Esophagus muscularis mucosa (tissue), 4 donors: ENCODE results near the gene SPTA1. TPM values are rescaled to one million over a fixed set of nuclear protein-coding genes. Genes with fewer than 3 reads are reported as not detected.

ENCODE experiments used
- DNase-seq: peaks from one replicate; pipeline ENCODE4 v3.0.0-alpha.2; 2017; ENCODE audit errors: extremely low spot score
- H3K27ac ChIP-seq, 4 donors: fragments of 200-600 bp; sonication (generic); replicated peaks in 1 of 4; 1 replicate in 3 of 4; 2 replicates in 1 of 4; pipeline ENCODE4 v1.5.1; 2016 to 2019; ENCODE audit warnings: mild to moderate bottlenecking in 1 of 4
- H3K27me3 ChIP-seq, 4 donors: fragments of 200-600 bp; sonication (generic); one replicate each; pipeline versions ENCODE4 v1.5.1 to v1.6.0; 2016 to 2019
- H3K36me3 ChIP-seq, 4 donors: fragments of 200-600 bp; sonication (generic); one replicate each; pipeline ENCODE4 v1.5.1; 2016 to 2019
- H3K4me1 ChIP-seq, 4 donors: fragments of 200-600 bp; sonication (generic); one replicate each; pipeline ENCODE4 v1.5.1; 2016 to 2019
- H3K4me3 ChIP-seq, 4 donors: fragments of 200-600 bp; sonication (generic); 1 replicate in 2 of 4; 2 replicates in 2 of 4; pipeline ENCODE4 v1.5.1; 2016 to 2019; ENCODE audit warnings: mild to moderate bottlenecking in 4 of 4, moderate library complexity in 1 of 4
- H3K9me3 ChIP-seq, 4 donors: fragments of 200-600 bp; sonication (generic); 1 replicate in 3 of 4; 2 replicates in 1 of 4; pipeline ENCODE4 v1.5.1; 2016 to 2019
- EP300 ChIP-seq: sonication (generic); formaldehyde crosslinking; IDR thresholded peaks from one replicate; pipeline ENCODE4 v1.6.1; 2017; ENCODE audit warnings: antibody characterized with exemption
- POLR2A ChIP-seq: fragments of 450-650 bp; IDR thresholded peaks from one replicate; pipeline ENCODE4 v1.6.1; 2017; ENCODE audit warnings: antibody characterized with exemption, moderate library complexity, mild to moderate bottlenecking, low read depth
- POLR2AphosphoS5 ChIP-seq, 2 donors: sonication (generic); formaldehyde crosslinking; IDR thresholded peaks; one replicate each; pipeline ENCODE4 v1.6.1; 2017; ENCODE audit warnings: antibody characterized with exemption in 2 of 2
- WGBS: methylation state at CpG from one replicate; pipeline ENCODE4 v1.1.5; 2018; 5-methylcytosine and 5-hydroxymethylcytosine counted together
- intact Hi-C: fragments of 100-400 bp; cut with DNase I; formaldehyde crosslinking; loops from one replicate; pipeline ENCODE4 v1.15.1; 2023
- total RNA-seq, 4 donors: library from RNA; depleted of rRNA; stranded (reverse); fragments of >200 nt; gene quantifications; one replicate each; pipeline versions ENCODE4 v1.1.0 to v1.2.1, GENCODE V29; 2016
- TF ChIP-seq, protein P1 (sequence below), 3 experiments: fragments of 200-600 bp in 2 of 3; fragments of 450-650 bp in 1 of 3; sonication (generic) in 2 of 3; IDR thresholded peaks; one replicate each; pipeline ENCODE4 v1.5.1; 2017 to 2019; ENCODE audit warnings: antibody characterized with exemption in 3 of 3, mild to moderate bottlenecking in 2 of 3, moderate library complexity in 1 of 3

The SPTA1 gene
- total RNA-seq, 4 donors from 2014 or later, result 0.06 to 2.5 (median 0.33) TPM; not detected in 1

DNA sequence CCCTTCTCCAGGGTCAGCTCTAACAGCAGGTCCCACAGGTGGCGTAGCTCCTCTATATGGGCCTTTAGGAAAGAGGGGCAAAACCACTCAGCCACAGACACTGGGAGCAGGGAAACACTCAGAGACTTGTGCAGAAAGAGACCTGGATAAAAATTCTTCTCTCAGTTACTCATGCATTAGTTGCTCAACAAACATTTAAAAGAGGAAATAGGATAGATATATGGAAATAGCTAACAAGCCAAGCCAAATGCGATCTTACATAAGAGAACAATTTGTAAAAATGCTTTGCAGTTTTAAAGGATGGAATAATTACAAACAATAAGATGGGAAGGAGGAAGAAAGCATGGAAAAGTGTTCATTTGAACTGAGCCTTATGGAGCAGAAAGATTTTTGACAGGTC lies 4.9 kb downstream of the SPTA1 start:
- TF ChIP-seq POLR2AphosphoS5 (IDR thresholded peaks at IDR 0.05), result no peak
- TF ChIP-seq POLR2A, result no peak
- TF ChIP-seq, protein P1, sequence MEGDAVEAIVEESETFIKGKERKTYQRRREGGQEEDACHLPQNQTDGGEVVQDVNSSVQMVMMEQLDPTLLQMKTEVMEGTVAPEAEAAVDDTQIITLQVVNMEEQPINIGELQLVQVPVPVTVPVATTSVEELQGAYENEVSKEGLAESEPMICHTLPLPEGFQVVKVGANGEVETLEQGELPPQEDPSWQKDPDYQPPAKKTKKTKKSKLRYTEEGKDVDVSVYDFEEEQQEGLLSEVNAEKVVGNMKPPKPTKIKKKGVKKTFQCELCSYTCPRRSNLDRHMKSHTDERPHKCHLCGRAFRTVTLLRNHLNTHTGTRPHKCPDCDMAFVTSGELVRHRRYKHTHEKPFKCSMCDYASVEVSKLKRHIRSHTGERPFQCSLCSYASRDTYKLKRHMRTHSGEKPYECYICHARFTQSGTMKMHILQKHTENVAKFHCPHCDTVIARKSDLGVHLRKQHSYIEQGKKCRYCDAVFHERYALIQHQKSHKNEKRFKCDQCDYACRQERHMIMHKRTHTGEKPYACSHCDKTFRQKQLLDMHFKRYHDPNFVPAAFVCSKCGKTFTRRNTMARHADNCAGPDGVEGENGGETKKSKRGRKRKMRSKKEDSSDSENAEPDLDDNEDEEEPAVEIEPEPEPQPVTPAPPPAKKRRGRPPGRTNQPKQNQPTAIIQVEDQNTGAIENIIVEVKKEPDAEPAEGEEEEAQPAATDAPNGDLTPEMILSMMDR (IDR thresholded peaks at IDR 0.05), result no peak
- TF ChIP-seq EP300, result no peak
- DNase-seq, result no peak

DNA sequence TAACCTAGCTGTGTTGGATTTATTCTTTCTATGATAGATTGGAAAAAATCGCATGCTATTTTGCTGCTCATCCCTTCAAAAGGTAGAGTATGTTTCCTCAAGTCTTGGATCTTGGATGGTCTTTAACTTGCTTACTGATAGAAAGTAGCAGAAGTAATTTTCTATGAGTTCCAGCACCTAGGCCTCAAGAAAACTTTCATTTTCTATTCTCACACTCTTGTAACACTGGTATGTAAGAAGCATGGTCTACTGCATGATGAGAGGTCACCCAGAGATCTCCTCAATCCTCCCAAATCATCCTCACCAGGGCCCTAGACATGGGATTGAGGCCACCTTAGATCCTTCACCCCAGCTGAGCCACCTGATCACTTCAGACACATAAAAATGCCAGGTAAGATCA lies 7.2 kb downstream of the SPTA1 start:
- intact Hi-C loops, result no loop called here
- DNase-seq, result no peak
- 100% methylated on average over 1 of the region's 1 CpG for WGBS
- H3K27ac ChIP-seq, result no peak overlapping the region
- no peaks in the 10 kb centered on the region for H3K4me1 ChIP-seq
- no peaks in the 10 kb centered on the region for H3K36me3 ChIP-seq
- H3K4me3 ChIP-seq, result no peak overlapping the region
- no peaks in the 10 kb centered on the region for H3K27me3 ChIP-seq
- no peaks in the 10 kb centered on the region for H3K9me3 ChIP-seq
- TF ChIP-seq POLR2A (no peak), POLR2AphosphoS5 (IDR thresholded peaks at IDR 0.05) (no peak), EP300 (no peak)
- TF ChIP-seq, protein P1 (IDR thresholded peaks at IDR 0.05), result no peak

More for the DNA sequence above, 4.9 kb downstream of the SPTA1 start:
- Histone ChIP-seq H3K4me3 (no peak overlapping the region), H3K36me3 (no peaks in the 10 kb centered on the region), H3K9me3 (no peaks in the 10 kb centered on the region), H3K27ac (no peak overlapping the region), H3K27me3 (no peaks in the 10 kb centered on the region), H3K4me1 (no peaks in the 10 kb centered on the region)
- intact Hi-C loops, result no loop called here
- WGBS, result 80% methylated on average over 2 of the region's 2 CpGs

DNA sequence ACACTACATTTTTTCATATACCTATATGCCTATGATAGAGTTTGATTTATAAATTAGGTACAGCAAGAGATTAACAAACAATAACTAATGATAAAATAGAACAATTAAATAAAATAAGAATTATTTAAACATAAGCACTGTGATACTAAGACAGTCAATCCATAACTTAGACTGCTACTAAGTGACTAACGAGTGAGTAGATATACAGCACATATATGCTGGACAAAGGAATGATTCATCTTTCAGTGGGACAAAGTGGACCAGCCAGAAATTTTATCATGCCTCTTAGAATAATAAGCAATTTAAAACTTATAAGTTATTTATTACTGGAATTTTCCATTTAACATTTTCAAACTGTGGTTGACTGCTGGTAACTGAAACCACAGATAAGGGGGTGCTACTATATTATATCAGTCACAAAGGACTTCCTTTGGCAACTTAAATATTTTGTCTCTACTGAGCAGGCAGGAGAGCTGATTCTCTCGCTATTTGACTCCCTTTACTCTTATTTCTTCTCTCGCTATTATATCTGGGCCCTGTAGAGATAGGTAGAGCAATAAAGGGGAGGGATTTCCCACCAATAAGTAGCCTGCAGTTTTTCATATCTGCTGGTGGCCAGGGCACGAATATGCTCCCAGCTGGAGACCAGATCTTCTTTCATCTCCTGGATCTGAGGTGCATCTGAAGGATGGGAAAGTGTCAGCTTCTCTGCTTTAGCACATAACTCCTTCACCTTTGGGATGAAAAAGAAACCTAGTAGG lies 10.8 kb downstream of the SPTA1 start:
- no peak for DNase-seq
- Histone ChIP-seq H3K9me3 (no peaks in the 10 kb centered on the region), H3K27ac (no peak overlapping the region), H3K27me3 (no peaks in the 10 kb centered on the region), H3K4me3 (no peak overlapping the region), H3K36me3 (no peaks in the 10 kb centered on the region), H3K4me1 (no peaks in the 10 kb centered on the region)
- TF ChIP-seq, protein P1 (IDR thresholded peaks at IDR 0.05), result no peak
- no peak for TF ChIP-seq POLR2A
- TF ChIP-seq EP300, result no peak
- WGBS, result 74% methylated on average over 4 of the region's 4 CpGs
- intact Hi-C loops, result no loop called here

DNA sequence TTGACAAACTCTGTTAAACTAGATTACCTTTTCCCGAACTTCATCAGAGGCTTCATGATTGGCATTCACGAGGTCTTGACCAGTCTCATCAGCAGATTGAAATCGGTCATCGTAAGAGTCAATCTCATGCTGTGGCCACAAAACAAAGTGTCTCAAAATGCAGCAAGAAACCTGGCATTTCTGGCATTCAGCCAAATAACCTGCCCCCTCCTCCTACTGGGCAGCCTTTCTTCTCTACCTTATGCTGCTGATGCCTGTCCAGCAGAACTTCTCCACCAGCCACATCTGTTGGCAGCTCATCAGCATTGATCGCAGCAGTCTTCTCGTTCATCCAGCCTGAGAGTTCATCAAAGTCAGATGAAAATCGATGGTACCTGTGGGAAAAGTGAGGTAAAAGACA lies 12.2 kb downstream of the SPTA1 start:
- WGBS, result 88% methylated on average over 7 of the region's 7 CpGs
- no peak overlapping the region for H3K27ac ChIP-seq
- intact Hi-C loops, result no loop called here

More for the DNA sequence above, 12.2 kb downstream of the SPTA1 start:
- Histone ChIP-seq H3K4me3 (no peak overlapping the region), H3K27me3 (no peaks in the 10 kb centered on the region), H3K4me1 (no peaks in the 10 kb centered on the region), H3K9me3 (no peaks in the 10 kb centered on the region), H3K36me3 (no peaks in the 10 kb centered on the region)
- TF ChIP-seq, protein P1 (IDR thresholded peaks at IDR 0.05), result no peak
- TF ChIP-seq EP300 (no peak), POLR2A (no peak), POLR2AphosphoS5 (IDR thresholded peaks at IDR 0.05) (no peak)
- no peak for DNase-seq
